HCT116 (cell line): Measurements from ENCODE around the gene GLMP. TPM values are rescaled to one million over a fixed set of nuclear protein-coding genes. Genes with fewer than 3 reads are reported as not detected.
"Not testable (repeated sequence)": the region's sequence is repeated elsewhere in the genome, so short reads cannot be mapped to it uniquely, and the experiment has no call there.

Experiments
- ATAC-seq: fragments of 200-7000 bp; cut with Tn5 transposase; 2 replicates; pipeline ENCODE4 v1.9.1; 2020; ENCODE audit warnings: mild to moderate bottlenecking, moderate library complexity
- BruUV-seq: library from RNA; stranded (reverse); fragments of 400-500 nt; replicated peaks from 2 replicates; lab custom pipeline; 2021; lab: Mats Ljungman, UMichigan
- CTCF ChIA-PET: fragments of 300-600 bp; sonication (Branson Sonifier 250); formaldehyde crosslinking; loops from one replicate; lab custom pipeline; 2021; ENCODE audit warnings: antibody characterized with exemption; lab: Charles Lee
- POLR2A ChIA-PET: fragments of 300-600, 350-600 bp; sonication (Branson Sonifier 250); formaldehyde crosslinking; loops from one replicate; lab custom pipeline; 2021; ENCODE audit warnings: antibody characterized with exemption; lab: Charles Lee
- RAD21 ChIA-PET, 2 experiments: fragments of 300-600 bp; sonication (Branson Sonifier 250); formaldehyde crosslinking; loops; one replicate each; lab custom pipeline; 2023; ENCODE audit warnings: low total read pairs in 2 of 2; ENCODE audit not compliant: uncharacterized antibody in 2 of 2, unreplicated experiment in 2 of 2, low non-redundant PET in 1 of 2; lab: Charles Lee
- DNase-seq: peaks from one replicate; pipeline ENCODE4 v3.0.0-alpha.2; 2010; ENCODE audit warnings: low read depth, low spot score
- H2AFZ ChIP-seq: fragments of 200-600 bp; shearing (Covaris generic), sonication (generic); 2 replicates; pipeline ENCODE4 v1.6.1; 2017; ENCODE audit warnings: low read depth, mixed run types, mixed read lengths, antibody characterized with exemption, low read length; ENCODE audit not compliant: poor library complexity, severe bottlenecking
- H3K27ac ChIP-seq: 2 replicates; pipeline ENCODE4 v1.5.1; 2012; ENCODE audit warnings: low read depth, low read length
- H3K27me3 ChIP-seq: fragments of 200-600 bp; sonication (generic); 2 replicates; pipeline ENCODE4 v1.6.1; 2016; ENCODE audit warnings: mixed run types, low read length, mixed read lengths; ENCODE audit not compliant: insufficient read depth
- H3K36me3 ChIP-seq, 2 experiments: fragments of 200-500 bp in 1 of 2; fragments of 200-600 bp in 1 of 2; sonication (Bioruptor generic) in 1 of 2; sonication (generic) in 1 of 2; 2 replicates each; pipeline versions ENCODE4 v1.5.1 to v1.6.1; 2014 to 2016; ENCODE audit warnings: low read length in 2 of 2, inconsistent platforms in 1 of 2, mixed read lengths in 1 of 2, mixed run types in 1 of 2; ENCODE audit not compliant: insufficient read depth in 2 of 2, control insufficient read depth in 1 of 2
- H3K4me1 ChIP-seq, 2 experiments: fragments of 200-600 bp in 1 of 2; sonication (generic) in 1 of 2; 2 replicates each; pipeline versions ENCODE4 v1.5.1 to v1.6.1; 2012 to 2017; ENCODE audit warnings: low read length in 2 of 2, inconsistent platforms in 1 of 2, mild to moderate bottlenecking in 1 of 2, mixed read lengths in 1 of 2, mixed run types in 1 of 2, moderate library complexity in 1 of 2; ENCODE audit not compliant: insufficient read depth in 2 of 2, control insufficient read depth in 1 of 2
- H3K4me2 ChIP-seq: fragments of 200-600 bp; sonication (generic); 2 replicates; pipeline ENCODE4 v1.6.1; 2017; ENCODE audit warnings: mixed run types, low read length, mixed read lengths
- H3K4me3 ChIP-seq, 2 experiments: fragments of 200-600 bp in 1 of 2; sonication (generic) in 1 of 2; replicated peaks in 1 of 2; 2 replicates each; pipeline ENCODE4 v1.5.1; 2011 to 2016; ENCODE audit warnings: low read length in 2 of 2, control low read depth in 1 of 2, low read depth in 1 of 2, mild to moderate bottlenecking in 1 of 2, mixed read lengths in 1 of 2, mixed run types in 1 of 2
- H3K79me2 ChIP-seq: fragments of 200-600 bp; sonication (generic); 2 replicates; pipeline ENCODE4 v1.6.1; 2017; ENCODE audit warnings: mild to moderate bottlenecking, mixed run types, low read length, moderate library complexity, mixed read lengths; ENCODE audit not compliant: insufficient read depth
- H3K9ac ChIP-seq: fragments of 200-600 bp; sonication (generic); 2 replicates; pipeline ENCODE4 v1.6.1; 2016; ENCODE audit warnings: low read length, mixed read lengths
- H3K9me2 ChIP-seq: fragments of 200-600 bp; sonication (generic), shearing (Covaris generic); 2 replicates; pipeline ENCODE4 v1.6.1; 2017; ENCODE audit warnings: mixed run types, mild to moderate bottlenecking, moderate library complexity; ENCODE audit not compliant: insufficient read depth
- H3K9me3 ChIP-seq, 2 experiments: fragments of 200-500 bp in 1 of 2; fragments of 200-600 bp in 1 of 2; sonication (Bioruptor generic) in 1 of 2; sonication (generic) in 1 of 2; 2 replicates each; pipeline ENCODE4 v1.6.1; 2014 to 2017; ENCODE audit warnings: low read length in 2 of 2, mixed read lengths in 2 of 2, inconsistent platforms in 1 of 2, low read depth in 1 of 2, mild to moderate bottlenecking in 1 of 2, mixed run types in 1 of 2, moderate library complexity in 1 of 2; ENCODE audit not compliant: control insufficient read depth in 1 of 2, insufficient read depth in 1 of 2
- H4K20me1 ChIP-seq: fragments of 200-600 bp; sonication (generic), shearing (Covaris generic); 2 replicates; pipeline ENCODE4 v1.6.1; 2017; ENCODE audit warnings: mixed run types, mild to moderate bottlenecking, moderate library complexity; ENCODE audit not compliant: insufficient read depth
- FOSL1 ChIP-seq: IDR thresholded peaks from 2 replicates; pipeline ENCODE4 v1.6.1; 2012; ENCODE audit warnings: low read depth
- SRF ChIP-seq: IDR thresholded peaks from 2 replicates; pipeline ENCODE4 v1.6.1; 2012; ENCODE audit warnings: low read depth
- ZFX ChIP-seq: fragments of 450-650 bp; IDR thresholded peaks from 2 replicates; pipeline ENCODE4 v1.6.1; 2017
- intact Hi-C: fragments of 100-400 bp; cut with micrococcal nuclease; formaldehyde crosslinking; loops from 2 replicates; pipeline ENCODE4 v1.10.0; 2022
- total RNA-seq: library from RNA; stranded (reverse); gene quantifications from one replicate; pipeline ENCODE4 v1.2.1, GENCODE V29; 2021; ENCODE audit not compliant: unreplicated experiment
- TF ChIP-seq, protein P1 (sequence below): IDR thresholded peaks from 2 replicates; pipeline ENCODE4 v1.6.1; 2012
- TF ChIP-seq, protein P2 (sequence below), 3 experiments: fragments of 200-600 bp in 1 of 3; sonication (generic) in 1 of 3; IDR thresholded peaks in 2 of 3; conservative IDR thresholded peaks in 1 of 3; 2 replicates each; pipeline ENCODE4 v1.5.1; 2012 to 2017; ENCODE audit warnings: low read depth in 2 of 3, low read length in 2 of 3, antibody characterized with exemption in 1 of 3, borderline replicate concordance in 1 of 3, control low read depth in 1 of 3, mild to moderate bottlenecking in 1 of 3, mixed read lengths in 1 of 3, mixed run types in 1 of 3, moderate library complexity in 1 of 3; ENCODE audit not compliant: insufficient read depth in 1 of 3

Gene GLMP
- total RNA-seq, 1 experiment from 2014 or later = 27.8 TPM

DNA sequence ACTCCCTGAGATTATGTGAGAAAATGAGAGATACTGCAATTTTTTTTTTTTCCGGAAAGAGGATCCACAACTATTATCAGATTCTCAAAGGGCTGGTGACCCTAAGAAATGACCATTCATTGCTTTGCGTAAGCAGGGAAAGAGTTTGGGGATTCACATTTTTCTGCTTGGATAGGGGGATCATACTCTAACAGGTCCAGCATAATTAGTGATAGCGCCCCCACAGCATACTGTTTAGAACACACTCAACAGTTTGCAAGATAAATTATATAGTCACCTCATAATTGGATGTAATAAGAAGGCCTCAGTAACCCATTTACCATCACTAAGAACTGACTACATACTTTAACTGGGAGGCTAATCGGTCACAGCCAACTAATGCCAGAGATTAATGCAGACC lies 40.8 kb upstream of the GLMP start:
- Histone ChIP-seq H3K79me2 (peaks cover 67% of the 10 kb centered on the region), H3K4me1 (peaks cover 7 to 22% of the 10 kb centered on the region in 2 experiments), H3K9me2 (no peaks in the 10 kb centered on the region), H3K4me3 (peak overlapping the region; percentile 75 to 98), H3K27me3 (no peaks in the 10 kb centered on the region), H3K36me3 (peaks cover 43 to 44% of the 10 kb centered on the region in 2 experiments), H4K20me1 (peaks cover 29% of the 10 kb centered on the region; the same call in 1 of the 2 replicates), H3K9ac (peak overlapping the region; percentile 91; the same call in 1 of the 2 replicates), H3K27ac (peak overlapping the region; percentile 78; the same call in 1 of the 2 replicates), H3K9me3 (no peaks in the 10 kb centered on the region), H3K4me2 (peak overlapping the region; percentile 86), H2AFZ (no peak overlapping the region)
- ChIA-PET CTCF (no interaction called here), RAD21 (no interaction called here), POLR2A (interaction anchor here (0.8 kb wide), 1 partner anchor 17 kb away, joined by 3 read pairs; no protein-coding TSS in a partner anchor)
- TF ChIP-seq SRF = no peak
- TF ChIP-seq, protein P1, sequence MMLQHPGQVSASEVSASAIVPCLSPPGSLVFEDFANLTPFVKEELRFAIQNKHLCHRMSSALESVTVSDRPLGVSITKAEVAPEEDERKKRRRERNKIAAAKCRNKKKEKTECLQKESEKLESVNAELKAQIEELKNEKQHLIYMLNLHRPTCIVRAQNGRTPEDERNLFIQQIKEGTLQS = no peak
- no peak for TF ChIP-seq FOSL1
- TF ChIP-seq ZFX = no peak
- TF ChIP-seq, protein P2, sequence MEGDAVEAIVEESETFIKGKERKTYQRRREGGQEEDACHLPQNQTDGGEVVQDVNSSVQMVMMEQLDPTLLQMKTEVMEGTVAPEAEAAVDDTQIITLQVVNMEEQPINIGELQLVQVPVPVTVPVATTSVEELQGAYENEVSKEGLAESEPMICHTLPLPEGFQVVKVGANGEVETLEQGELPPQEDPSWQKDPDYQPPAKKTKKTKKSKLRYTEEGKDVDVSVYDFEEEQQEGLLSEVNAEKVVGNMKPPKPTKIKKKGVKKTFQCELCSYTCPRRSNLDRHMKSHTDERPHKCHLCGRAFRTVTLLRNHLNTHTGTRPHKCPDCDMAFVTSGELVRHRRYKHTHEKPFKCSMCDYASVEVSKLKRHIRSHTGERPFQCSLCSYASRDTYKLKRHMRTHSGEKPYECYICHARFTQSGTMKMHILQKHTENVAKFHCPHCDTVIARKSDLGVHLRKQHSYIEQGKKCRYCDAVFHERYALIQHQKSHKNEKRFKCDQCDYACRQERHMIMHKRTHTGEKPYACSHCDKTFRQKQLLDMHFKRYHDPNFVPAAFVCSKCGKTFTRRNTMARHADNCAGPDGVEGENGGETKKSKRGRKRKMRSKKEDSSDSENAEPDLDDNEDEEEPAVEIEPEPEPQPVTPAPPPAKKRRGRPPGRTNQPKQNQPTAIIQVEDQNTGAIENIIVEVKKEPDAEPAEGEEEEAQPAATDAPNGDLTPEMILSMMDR (IDR thresholded peaks at IDR 0.05 in 2 of 3, conservative IDR thresholded peaks at IDR 0.05 in 1 of 3; ENCODE audit: borderline replicate concordance in 1 of 3, insufficient read depth in 1 of 3, low read depth in 2 of 3, low read length in 2 of 3) = peak in 2 of 3 experiments; percentile 41 to 57; a peak in 4 of 6 replicates
- BruUV-seq = no TSS peak
- no peak for ATAC-seq
- intact Hi-C loops = no loop called here
- DNase-seq = peak; percentile 19

DNA sequence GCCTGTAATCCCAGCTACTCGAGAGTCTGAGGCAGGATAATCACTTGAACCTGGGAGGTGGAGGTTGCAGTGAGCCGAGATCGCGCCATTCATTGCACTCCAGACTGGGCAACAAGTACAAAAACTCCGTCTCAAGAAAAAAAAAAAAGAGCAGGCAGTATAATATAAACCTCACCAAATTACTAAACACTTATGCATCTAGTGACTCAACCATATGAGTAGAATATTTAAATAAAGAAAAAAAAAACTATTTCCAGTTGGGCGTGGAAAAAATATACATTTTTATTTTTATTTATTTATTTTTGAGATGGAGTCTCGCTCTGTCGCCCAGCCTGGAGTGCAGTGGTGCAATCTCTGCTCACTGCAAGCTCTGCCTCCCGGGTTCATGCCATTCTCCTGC lies 27.7 kb upstream of the GLMP start:
- peaks cover 60 to 71% of the 10 kb centered on the region in 2 experiments for H3K36me3 ChIP-seq
- ATAC-seq, H3K9me2 ChIP-seq, BruUV-seq, CTCF ChIA-PET, H2AFZ ChIP-seq, H4K20me1 ChIP-seq, DNase-seq, H3K4me1 ChIP-seq, H3K4me3 ChIP-seq, RAD21 ChIA-PET, H3K27me3 ChIP-seq, intact Hi-C loops, H3K27ac ChIP-seq, H3K9ac ChIP-seq, H3K9me3 ChIP-seq, H3K4me2 ChIP-seq: not testable (repeated sequence)
- POLR2A ChIA-PET = interaction anchor here (1.7 kb wide), 1 partner anchor 10 kb away, joined by 3 read pairs; no protein-coding TSS in a partner anchor
- H3K79me2 ChIP-seq = peaks cover 78% of the 10 kb centered on the region
